Measurements from ENCODE around the gene ZNF598. TPM values are rescaled to one million over a fixed set of nuclear protein-coding genes. Genes with fewer than 3 reads are reported as not detected.

The ZNF598 gene
- polyA plus RNA-seq, 1 of the 3 experiments (the other 2 are of a cell fraction): 47.8 TPM

- Histone ChIP-seq H2AFZ (ENCODE audit: low read depth) (no peak overlapping the region), H3F3A (replicated peaks; ENCODE audit: insufficient read depth) (peaks cover 15% of the 10 kb centered on the region), H3K4me2 (no peak overlapping the region), H3K4me1 (ENCODE audit: control insufficient read depth in 1 of 2, insufficient read depth in 2 of 2, low read depth in 1 of 2, low read length in 1 of 2) (peaks cover 6 to 15% of the 10 kb centered on the region in 2 experiments; a peak in 2 of 4 replicates), H3K27ac (ENCODE audit: low read depth in 2 of 2, low read length in 1 of 2) (no peak overlapping the region), H3K4me3 (ENCODE audit: low read depth in 2 of 2, low read length in 1 of 2) (no peak overlapping the region), H3K36me3 (replicated peaks in 1 of 2; ENCODE audit: control insufficient read depth in 1 of 2, insufficient read depth in 2 of 2, low read length in 1 of 2) (peaks cover 7 to 36% of the 10 kb centered on the region in 2 experiments), H3K9ac (no peak overlapping the region), H3K9me2 (no peaks in the 10 kb centered on the region), H3K27me3 (ENCODE audit: insufficient read depth) (no peaks in the 10 kb centered on the region), H4K20me1 (ENCODE audit: insufficient read depth) (no peaks in the 10 kb centered on the region), H3K79me2 (ENCODE audit: insufficient read depth) (peaks cover 8% of the 10 kb centered on the region; the same call in 1 of the 2 replicates), H3K9me3 (no peaks in the 10 kb centered on the region)
- ChIA-PET CTCF (interaction anchor here (3.3 kb wide), 1 partner anchor 24 kb away, joined by 19 read pairs; no protein-coding TSS in a partner anchor), POLR2A (interaction anchor here (2.2 kb wide), 1 partner anchor 16 kb away, joined by 12 read pairs; the partner anchor contains the start of gene RPS2)
- no peak for DNase-seq
- no peak for TF ChIP-seq USF2 (IDR thresholded peaks at IDR 0.05; ENCODE audit: borderline replicate concordance, low read depth, low read length)
- TF ChIP-seq MEF2A (IDR thresholded peaks at IDR 0.05; ENCODE audit: borderline replicate concordance, low read depth): no peak
- TF ChIP-seq REST (IDR thresholded peaks at IDR 0.05; ENCODE audit: low read depth, low read length): no peak
- 80% methylated on average over 40 of the region's 53 CpGs for WGBS (ENCODE audit: low lambda C conversion rate)
Observed at GRCh38 chr16:1980030-1980769, 29.4 kb downstream of the ZNF598 start.

- no peak overlapping the region for H3K4me3 ChIP-seq (ENCODE audit: low read depth in 2 of 2, low read length in 1 of 2)
- no peaks in the 10 kb centered on the region for H3K27me3 ChIP-seq (ENCODE audit: insufficient read depth)
- POLR2A ChIA-PET: no interaction called here
- no peak overlapping the region for H3K27ac ChIP-seq (ENCODE audit: low read depth in 2 of 2, low read length in 1 of 2)
- H3K9me3 ChIP-seq: no peaks in the 10 kb centered on the region
- H3K36me3 ChIP-seq (replicated peaks in 1 of 2; ENCODE audit: control insufficient read depth in 1 of 2, insufficient read depth in 2 of 2, low read length in 1 of 2): peaks cover 7 to 44% of the 10 kb centered on the region in 2 experiments
- peaks cover under 1% of the 10 kb centered on the region; the same call in 1 of the 2 replicates for H3K79me2 ChIP-seq (ENCODE audit: insufficient read depth)
- CTCF ChIA-PET: interaction anchor here (3.3 kb wide), 1 partner anchor 25 kb away, joined by 19 read pairs; no protein-coding TSS in a partner anchor
- H2AFZ ChIP-seq (ENCODE audit: low read depth): no peak overlapping the region
- no peak for DNase-seq
- H3K9me2 ChIP-seq: no peaks in the 10 kb centered on the region
- no peak overlapping the region for H3K4me2 ChIP-seq
- no peaks in the 10 kb centered on the region for H4K20me1 ChIP-seq (ENCODE audit: insufficient read depth)
- peaks cover 0 to 8% of the 10 kb centered on the region in 2 experiments; a peak in 1 of 4 replicates for H3K4me1 ChIP-seq (ENCODE audit: control insufficient read depth in 1 of 2, insufficient read depth in 2 of 2, low read depth in 1 of 2, low read length in 1 of 2)
- no peak for TF ChIP-seq RXRA (IDR thresholded peaks at IDR 0.05; ENCODE audit: borderline replicate concordance, low read depth)
- TF ChIP-seq CTCF (IDR thresholded peaks at IDR 0.05): no peak
- TF ChIP-seq MXI1 (IDR thresholded peaks at IDR 0.05; ENCODE audit: low read depth, low read length): no peak
- no peak overlapping the region for H3K9ac ChIP-seq
- peaks cover 15% of the 10 kb centered on the region for H3F3A ChIP-seq (replicated peaks; ENCODE audit: insufficient read depth)
- 98% methylated on average over 29 of the region's 70 CpGs for WGBS (ENCODE audit: low lambda C conversion rate)
Observed at GRCh38 chr16:1979271-1980029, 30.2 kb downstream of the ZNF598 start.

Measured in SK-N-SH (cell line).